GM19455 (cell line): ENCODE results near the gene TM4SF1.
"Not testable (repeated sequence)": the region's sequence is repeated elsewhere in the genome, so short reads cannot be mapped to it uniquely, and the experiment has no call there.

Source experiments
- ATAC-seq: cut with Tn5 transposase; IDR thresholded peaks from one replicate; pipeline ENCODE4 v1.9.1; 2021; ENCODE audit not compliant: unreplicated experiment

Gene TM4SF1

DNA sequence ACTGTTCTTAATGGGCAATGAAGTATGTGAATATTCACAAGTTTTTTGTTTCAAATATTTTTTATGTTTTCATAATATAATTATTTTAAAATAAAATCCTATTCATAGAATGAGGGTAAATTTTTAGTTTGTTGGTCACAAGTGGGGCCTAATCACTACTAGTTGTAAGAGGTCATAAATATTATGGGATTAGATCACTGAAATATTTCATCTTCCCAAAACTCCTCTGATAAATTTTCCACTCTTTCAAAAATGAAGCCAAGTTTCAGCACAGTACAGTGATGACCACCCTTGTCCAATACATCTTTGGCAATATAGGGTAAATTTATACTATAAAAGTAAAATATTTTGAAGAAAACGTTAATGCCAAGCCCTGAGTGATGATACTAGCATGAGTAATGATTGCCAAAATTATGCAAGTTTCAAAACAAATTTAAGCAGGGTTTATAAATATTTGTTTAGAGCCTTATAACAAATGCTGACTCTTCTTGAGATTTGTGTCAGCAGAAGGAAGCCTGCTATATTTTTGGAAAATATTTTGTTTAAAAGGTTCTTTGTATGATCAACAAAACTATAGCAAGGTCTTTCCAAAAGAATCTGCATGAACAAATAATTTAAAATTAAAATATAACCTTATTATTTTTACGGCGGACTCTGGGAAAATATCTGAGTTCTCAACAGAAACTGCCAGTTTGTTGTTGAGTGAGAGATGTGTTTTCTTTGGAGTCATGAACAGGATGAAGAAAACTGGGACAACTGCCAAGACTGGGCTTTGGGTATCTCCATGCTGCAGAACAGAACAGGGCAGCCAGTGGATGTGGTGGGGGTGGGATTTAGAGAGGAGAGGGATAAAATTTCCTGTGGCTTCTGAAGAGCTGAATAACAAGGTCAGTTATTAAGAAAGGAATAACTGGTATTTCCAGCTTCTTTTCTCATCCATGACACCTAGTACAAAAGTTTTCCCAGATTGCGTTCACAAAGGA, 17.9 kb upstream of the TM4SF1 start:
- no peak for ATAC-seq

DNA sequence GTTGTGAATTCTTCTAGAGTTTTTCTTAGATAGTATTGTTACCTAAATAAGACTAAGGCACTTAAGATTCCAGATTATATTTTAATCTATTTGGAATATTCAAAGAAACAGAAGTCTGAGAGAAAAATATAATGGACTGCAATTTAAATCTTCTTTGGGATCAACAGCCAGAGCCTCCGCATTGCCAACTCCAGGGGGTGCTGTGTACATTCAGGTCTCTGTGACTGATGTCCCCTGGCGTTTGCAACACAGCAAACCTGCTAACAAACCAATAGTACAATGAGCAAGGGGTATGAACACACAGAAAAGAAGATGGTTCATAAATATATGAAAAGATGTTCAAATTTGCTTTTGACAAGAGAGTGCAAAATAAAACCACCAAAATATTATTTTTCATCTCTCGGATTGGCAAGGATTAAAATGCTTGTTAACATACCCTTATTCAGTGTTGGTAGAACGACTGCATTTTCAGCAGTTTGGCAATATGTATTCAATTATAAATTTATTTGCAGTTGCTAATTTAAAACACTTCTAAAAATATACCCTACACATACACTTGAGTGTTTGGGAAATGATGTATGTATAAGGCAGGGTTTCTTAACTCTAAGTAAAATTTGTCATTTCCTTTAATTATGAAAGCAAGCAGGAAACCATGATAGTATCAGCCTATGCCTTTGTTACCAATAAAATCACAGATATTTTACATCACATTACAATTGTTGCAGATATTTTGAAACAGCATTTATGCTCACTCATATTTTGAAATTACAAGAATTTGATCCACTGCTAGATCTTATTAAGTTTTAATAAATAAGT, 16.1 kb upstream of the TM4SF1 start:
- ATAC-seq: peak; percentile 78

DNA sequence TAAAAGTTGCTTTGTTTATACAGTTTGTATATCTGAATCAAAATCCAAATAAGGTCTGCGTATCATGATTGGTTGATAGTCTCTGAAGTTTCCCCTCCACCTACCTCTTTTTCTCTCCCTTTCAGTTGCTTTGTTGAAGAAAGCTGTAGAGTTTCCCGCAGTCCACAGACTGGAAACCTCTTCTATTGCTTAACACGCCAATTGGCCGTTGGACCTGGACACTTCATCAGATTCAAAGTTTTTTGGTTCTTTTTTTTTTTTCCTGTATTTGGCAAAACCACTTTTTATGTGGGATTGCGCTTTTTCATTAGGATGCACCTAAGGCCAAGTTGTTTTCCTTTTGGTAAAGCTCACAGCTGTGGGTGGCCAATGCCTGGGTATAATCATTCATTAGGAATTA, 14.5 kb upstream of the TM4SF1 start:
- ATAC-seq: no peak

DNA sequence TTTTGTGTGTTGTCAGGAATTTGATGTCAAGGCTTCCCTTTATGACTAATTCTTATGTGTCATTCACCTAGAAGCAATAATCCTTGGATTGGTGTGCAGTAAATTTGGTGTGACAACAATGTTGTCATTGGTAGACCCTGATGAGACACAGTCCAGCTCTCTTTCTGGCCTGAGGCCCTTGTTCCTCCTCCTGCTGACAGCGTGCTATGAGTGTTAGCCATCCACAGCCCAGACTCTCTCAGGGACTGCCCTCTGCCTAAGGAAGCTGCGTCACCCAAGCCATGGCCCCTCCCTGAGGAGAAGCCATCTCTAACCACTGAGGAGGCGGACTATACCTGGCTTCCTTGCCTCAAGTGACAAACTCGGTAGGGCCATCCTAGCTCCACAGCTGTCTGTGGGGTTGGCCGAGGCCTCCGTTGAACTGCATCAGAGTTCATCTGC, 13.3 kb upstream of the TM4SF1 start:
- ATAC-seq: no peak

GRCh38 chr3:149390294-149390693, 12.8 kb upstream of the TM4SF1 start:
- no peak for ATAC-seq

- ATAC-seq: no peak
Measured at GRCh38 chr3:149388531-149389417, 11.3 kb upstream of the TM4SF1 start.

DNA sequence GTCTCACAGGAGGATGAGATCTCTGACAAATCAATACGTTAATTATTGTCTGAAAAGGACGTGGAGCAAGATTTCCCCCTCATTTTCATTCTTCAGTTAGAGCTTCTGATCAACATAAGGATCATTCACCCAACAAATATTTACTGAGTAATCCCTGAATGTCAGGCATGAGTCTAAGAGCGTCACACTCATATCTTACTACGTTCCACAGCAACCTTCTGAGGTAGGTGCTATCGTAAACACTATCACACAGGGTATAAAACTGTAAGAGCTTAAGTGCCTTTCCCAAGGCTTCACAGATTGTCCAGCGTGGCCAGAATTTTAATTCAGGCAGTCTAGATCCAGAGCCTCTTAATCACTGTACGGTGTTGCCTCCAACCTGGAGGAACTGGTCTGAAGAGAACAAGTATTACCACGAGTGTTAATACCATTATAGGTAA, 10.6 kb upstream of the TM4SF1 start:
- no peak for ATAC-seq

DNA sequence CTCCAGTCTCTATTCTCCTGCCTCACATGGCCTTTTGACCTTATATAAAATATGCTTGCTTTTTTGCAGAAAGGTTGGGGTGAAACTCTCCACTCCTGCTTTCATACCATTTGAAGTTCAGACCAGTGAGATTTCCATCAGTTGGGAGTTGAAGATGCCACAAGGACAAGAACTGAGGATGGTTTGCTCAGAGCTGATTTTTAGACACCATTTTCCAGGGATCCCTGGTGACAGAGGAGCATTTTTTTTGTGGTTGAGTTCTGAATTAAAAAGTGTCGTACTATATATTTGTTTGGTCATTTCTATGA, 8.8 kb upstream of the TM4SF1 start:
- ATAC-seq: no peak

DNA sequence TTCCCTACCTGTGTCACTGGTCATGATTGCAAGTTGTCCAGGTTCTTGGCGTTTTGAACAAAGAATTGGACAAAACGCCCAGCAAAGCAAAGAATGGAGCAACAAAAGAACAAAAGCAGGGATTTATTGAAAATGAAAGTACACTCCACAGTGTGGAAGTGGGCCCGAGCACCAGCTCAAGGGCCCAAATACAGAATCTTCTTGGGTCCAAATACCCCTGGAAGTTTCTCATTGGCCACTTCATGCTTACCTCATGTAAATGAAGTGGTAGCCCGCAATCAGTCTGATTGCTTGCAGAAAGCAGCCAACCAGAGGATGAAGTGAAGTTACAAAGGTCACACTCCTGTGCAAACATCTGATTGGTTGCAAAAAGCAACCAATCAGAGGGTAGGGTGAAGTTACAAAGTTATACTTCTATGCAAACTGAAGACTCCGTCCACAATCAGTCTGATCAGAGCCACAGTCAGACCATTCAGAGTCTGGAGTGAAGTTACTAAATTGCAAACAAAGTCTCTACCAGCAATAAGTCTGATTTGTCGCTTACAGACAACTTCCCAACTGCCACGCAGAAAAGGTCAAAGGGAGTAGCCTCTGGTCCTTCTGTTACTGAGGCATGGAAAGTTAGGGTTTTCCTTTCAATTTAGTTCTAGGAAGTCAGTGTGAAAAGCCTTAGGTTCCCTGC, 8.3 kb upstream of the TM4SF1 start:
- no peak for ATAC-seq

GRCh38 chr3:149384911-149385321, 7.5 kb upstream of the TM4SF1 start:
- ATAC-seq: no peak

DNA sequence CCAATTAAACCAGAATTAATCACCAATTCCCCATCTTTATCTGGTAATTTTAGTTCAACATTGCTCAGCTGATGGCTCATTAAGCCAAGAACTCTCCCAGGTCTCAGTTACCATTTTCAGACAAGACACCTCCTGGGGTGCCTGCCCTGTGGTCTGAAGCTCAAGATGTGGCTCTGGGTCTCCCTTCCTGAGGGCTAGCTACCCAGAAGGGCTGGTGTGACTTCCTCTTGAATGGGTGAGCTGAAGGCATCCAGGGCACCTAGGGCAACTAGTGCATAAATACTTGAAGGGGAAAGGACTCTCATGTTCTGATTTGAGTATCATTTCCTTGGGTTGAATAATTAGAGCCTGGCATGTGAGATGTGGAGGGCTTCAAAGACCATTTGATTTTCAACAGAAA, 6.7 kb upstream of the TM4SF1 start:
- no peak for ATAC-seq

DNA sequence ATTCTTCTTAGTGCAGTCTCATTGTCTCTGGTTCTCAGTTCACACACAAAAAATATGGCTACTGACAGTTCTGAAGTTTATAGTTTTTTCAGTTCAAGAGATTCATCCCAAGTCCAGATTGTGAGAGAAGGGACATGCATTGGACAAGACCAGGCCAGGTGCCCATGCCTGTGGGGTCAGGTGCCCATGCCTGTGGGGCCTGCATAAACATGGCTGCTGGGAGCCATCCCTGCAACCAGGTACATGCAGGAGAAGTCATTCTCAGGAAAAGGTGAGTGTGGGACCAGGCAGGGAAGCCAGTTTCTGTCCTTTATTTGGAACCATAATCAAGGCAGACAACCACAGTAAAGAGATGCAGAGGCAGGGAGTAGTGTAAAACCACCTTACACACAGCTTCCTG, 6.3 kb upstream of the TM4SF1 start:
- no peak for ATAC-seq

GRCh38 chr3:149382518-149382917, 5.1 kb upstream of the TM4SF1 start:
- ATAC-seq: no peak

- no peak for ATAC-seq
Measured at GRCh38 chr3:149382101-149382467, 4.6 kb upstream of the TM4SF1 start.

DNA sequence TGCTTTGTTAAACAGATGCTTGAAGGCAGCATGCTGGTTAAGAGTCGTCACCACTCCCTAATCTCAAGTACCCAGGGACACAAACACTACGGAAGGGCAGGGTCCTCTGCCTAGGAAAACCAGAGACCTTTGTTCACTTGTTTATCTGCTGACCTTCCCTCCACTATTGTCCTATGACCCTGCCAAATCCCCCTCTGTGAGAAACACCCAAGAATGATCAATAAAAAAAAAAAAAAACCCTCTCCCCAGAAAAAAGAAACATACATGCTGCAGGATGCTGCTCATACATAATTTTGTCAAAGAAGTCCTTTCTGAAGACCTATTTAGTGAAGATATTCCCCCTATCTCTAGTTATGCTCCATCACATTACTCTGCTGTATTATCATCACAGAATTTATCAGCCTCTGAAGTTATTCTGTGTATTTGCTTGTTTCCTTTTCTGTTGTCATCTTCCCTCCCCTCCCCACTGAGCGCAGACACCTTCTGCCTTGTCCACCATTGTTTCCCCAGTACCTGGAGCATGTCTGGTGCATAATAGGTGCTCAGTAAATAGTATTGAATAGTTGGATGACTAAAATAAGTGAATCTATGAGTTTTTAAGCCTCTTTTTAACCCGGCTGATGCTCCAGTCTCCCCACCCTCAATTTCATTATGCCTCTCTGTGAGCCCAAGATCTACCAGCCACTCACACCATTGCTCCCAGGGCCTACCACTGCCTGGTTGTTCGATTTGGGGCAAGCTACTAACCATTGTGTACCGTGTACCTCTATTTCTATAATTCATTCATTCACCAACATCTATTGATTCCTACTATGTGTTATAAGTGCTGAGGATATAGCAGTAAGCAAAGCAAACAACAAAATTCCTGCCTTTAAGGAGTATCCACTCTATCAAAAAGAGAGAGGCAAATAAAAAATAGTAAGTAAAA, 4.0 kb upstream of the TM4SF1 start:
- ATAC-seq: no peak

GRCh38 chr3:149380220-149380619, 2.8 kb upstream of the TM4SF1 start:
- not testable (repeated sequence) for ATAC-seq

DNA sequence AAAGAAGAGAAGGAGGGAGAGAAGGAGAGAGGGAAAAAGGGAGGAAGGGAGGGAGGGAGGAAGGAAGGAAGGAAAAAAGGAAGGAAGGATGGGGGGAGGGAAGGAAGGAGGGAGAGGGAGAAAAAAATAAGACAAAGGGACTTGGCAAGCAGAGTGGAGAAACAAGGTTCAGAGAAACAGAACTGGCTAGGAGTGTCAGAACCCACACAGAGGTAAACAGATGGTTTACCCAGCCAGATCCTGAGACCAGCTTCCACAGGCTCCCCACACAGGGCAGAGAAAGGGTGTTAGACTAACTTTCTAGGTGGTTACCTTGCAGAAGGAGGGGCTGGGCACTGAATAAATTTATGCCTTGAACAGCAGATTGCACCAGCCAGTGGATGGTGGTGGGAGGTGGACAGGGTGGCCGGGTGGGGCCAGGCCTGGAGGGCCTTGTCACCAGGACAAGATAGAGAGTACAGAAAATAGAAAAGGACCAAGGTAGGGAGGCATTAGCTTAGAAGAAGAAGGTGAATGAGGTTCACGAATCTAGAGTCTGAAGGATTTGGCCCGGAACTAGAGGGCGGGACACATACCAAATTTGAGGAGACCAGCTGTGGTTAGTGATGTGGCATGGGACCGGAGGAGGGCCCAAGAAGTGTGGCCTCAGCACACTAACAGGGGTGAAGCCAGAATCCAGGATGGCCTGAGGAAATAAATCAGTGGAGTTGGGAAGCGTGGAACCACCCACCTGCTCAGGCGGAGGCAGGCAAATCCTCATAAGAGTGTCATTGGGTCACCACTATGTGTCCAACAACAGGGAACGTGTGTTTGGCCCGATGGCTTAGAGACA, 1.2 kb upstream of the TM4SF1 start:
- ATAC-seq: no peak

- ATAC-seq: no peak
Measured at GRCh38 chr3:149376718-149377407, 586 bp downstream of the TM4SF1 start.
